Right cardiac atrium (tissue), 5 donors: Measurements from ENCODE around the gene SESN2. TPM values are rescaled to one million over a fixed set of nuclear protein-coding genes. Genes with fewer than 3 reads are reported as not detected.

Experiments used
- polyA plus RNA-seq: library from polyadenylated mRNA; stranded (reverse); fragments of 200-250 nt; gene quantifications from one replicate; pipeline ENCODE4 v1.2.3, GENCODE V29; 2013
- total RNA-seq, 4 donors: library from RNA; stranded (reverse); fragmentation: NEBNext Ultra II Directional; extraction: Animal tissue kit (Norgen Biotek cat#: 25700); gene quantifications; one replicate each; pipeline ENCODE4 v1.2.1, GENCODE V29; 2021
- donor health status: healthy with polysubstance abuse.
- donor health status: DM: no; HTN: yes; CAD: no.
- donor health status: DM: no; HTN: no; CAD: no.
- donor health status: DM: no; HTN: yes; CAD: no; lungs with severe emphysema.
- donor health status: DM: yes; HTN: yes; CAD: no.

SESN2 gene
- total and polyA plus RNA-seq, 5 donors, result 3.1 to 3.8 (median 3.5) TPM

Other genes with a start within 250 kb of the SESN2 start
- gene EYA3, start 170.9 kb upstream of the SESN2 start, total RNA-seq, result 10 to 100 TPM; 17.4 to 22.7 (median 19.5) TPM
- gene EYA3, start 170.9 kb upstream of the SESN2 start, polyA plus RNA-seq, result 5.8 TPM
- gene PTAFR, start 82.8 kb upstream of the SESN2 start, total RNA-seq, result 1 to 10 TPM; 2.0 to 3.6 (median 3.0) TPM
- 0.52 TPM for gene PTAFR, start 82.8 kb upstream of the SESN2 start, polyA plus RNA-seq
- 10 to 100 TPM; 63.4 to 71.6 (median 64.1) TPM for gene DNAJC8, start 26.5 kb upstream of the SESN2 start, total RNA-seq
- 78.3 TPM for gene DNAJC8, start 26.5 kb upstream of the SESN2 start, polyA plus RNA-seq
- gene ATP5IF1, start 23.4 kb upstream of the SESN2 start, total RNA-seq, result 100 to 1,000 TPM; 244 to 514 (median 404) TPM
- gene ATP5IF1, start 23.4 kb upstream of the SESN2 start, polyA plus RNA-seq, result 1,557 TPM
- 10 to 100 TPM in 3 of 4 donors, 1 to 10 TPM in 1; 8.1 to 12.5 (median 11.2) TPM for gene MED18, start 69.5 kb downstream of the SESN2 start, total RNA-seq
- 11.9 TPM for gene MED18, start 69.5 kb downstream of the SESN2 start, polyA plus RNA-seq
- 10 to 100 TPM; 18.6 to 27.4 (median 22.4) TPM for gene PHACTR4, start 110.2 kb downstream of the SESN2 start, total RNA-seq
- gene PHACTR4, start 110.2 kb downstream of the SESN2 start, polyA plus RNA-seq, result 15.9 TPM
- gene RCC1, start 246.5 kb downstream of the SESN2 start, total RNA-seq, result 1 to 10 TPM; 4.4 to 8.3 (median 6.7) TPM
- gene RCC1, start 246.5 kb downstream of the SESN2 start, polyA plus RNA-seq, result 4.1 TPM